GM12878 (cell line): ENCODE data around the gene FLYWCH2. TPM values are rescaled to one million over a fixed set of nuclear protein-coding genes. Genes with fewer than 3 reads are reported as not detected.

ENCODE experiments used
- ATAC-seq: fragments of 200-7000 bp; cut with Tn5 transposase; 3 replicates; pipeline ENCODE4 v1.9.1; 2020; ENCODE audit warnings: mild to moderate bottlenecking, moderate library complexity
- BruUV-seq: library from RNA; stranded (reverse); fragments of 400-500 nt; replicated peaks from 2 replicates; lab custom pipeline; 2021; lab: Mats Ljungman, UMichigan
- CTCF ChIA-PET: fragments of 300-600 bp; sonication (Branson Sonifier 250); formaldehyde crosslinking; extraction: SDS; loops from one replicate; lab custom pipeline; 2021; ENCODE audit warnings: inconsistent platforms; lab: Yijun Ruan, JAX
- POLR2A ChIA-PET: fragments of 350-600 bp; formaldehyde crosslinking; extraction: SDS; loops from one replicate; lab custom pipeline; 2021; ENCODE audit warnings: inconsistent platforms; lab: Charles Lee
- RAD21 ChIA-PET: fragments of 300-600 bp; sonication (Branson Sonifier 250); formaldehyde crosslinking; loops from one replicate; lab custom pipeline; 2023; ENCODE audit warnings: antibody characterized with exemption; ENCODE audit not compliant: unreplicated experiment; lab: Charles Lee
- SMC1A ChIA-PET: fragments of 300-600 bp; sonication (Branson Sonifier 250); formaldehyde crosslinking; loops from one replicate; lab custom pipeline; 2023; ENCODE audit not compliant: unreplicated experiment, uncharacterized antibody; lab: Charles Lee
- DNase-seq: peaks from one replicate; pipeline ENCODE4 v3.0.0-alpha.2; 2011; ENCODE audit warnings: low read depth, low spot score
- FAIRE-seq: peaks from 3 replicates; lab custom pipeline; 2011; peaks lifted over from hg19 to GRCh38; lab: Jason Lieb, UNC
- H2AFZ ChIP-seq: 2 replicates; pipeline ENCODE4 v1.6.0; 2011; ENCODE audit warnings: low read depth, low read length, control low read depth; ENCODE audit not compliant: control insufficient read depth
- H3K27ac ChIP-seq: 2 replicates; pipeline ENCODE4 v1.5.1; 2011; ENCODE audit warnings: control low read depth; ENCODE audit not compliant: control insufficient read depth, insufficient read depth
- H3K27me3 ChIP-seq, 2 experiments: replicated peaks in 1 of 2; 2 replicates each; pipeline versions ENCODE4 v1.6.0 to v1.6.1; 2011; ENCODE audit warnings: low read length in 1 of 2; ENCODE audit not compliant: control insufficient read depth in 2 of 2, insufficient read depth in 2 of 2
- H3K36me3 ChIP-seq, 2 experiments: 2 replicates each; pipeline ENCODE4 v1.5.1; 2011; ENCODE audit warnings: low read length in 1 of 2; ENCODE audit not compliant: control insufficient read depth in 2 of 2, insufficient read depth in 2 of 2
- H3K4me1 ChIP-seq: 2 replicates; pipeline ENCODE4 v1.6.1; 2011; ENCODE audit warnings: mild to moderate bottlenecking, low read length, moderate library complexity, mixed read lengths; ENCODE audit not compliant: control insufficient read depth, insufficient read depth
- H3K4me2 ChIP-seq: 2 replicates; pipeline ENCODE4 v1.6.0; 2011; ENCODE audit warnings: control low read depth; ENCODE audit not compliant: control insufficient read depth, insufficient read depth
- H3K4me3 ChIP-seq: fragments of 200-600 bp; sonication (generic); 2 replicates; pipeline ENCODE4 v1.5.1; 2016
- H3K79me2 ChIP-seq: 2 replicates; pipeline ENCODE4 v1.6.0; 2011; ENCODE audit warnings: low read length; ENCODE audit not compliant: control insufficient read depth, insufficient read depth
- H3K9ac ChIP-seq: 2 replicates; pipeline ENCODE4 v1.8.0; 2011; ENCODE audit warnings: low read length, control low read depth, mixed read lengths; ENCODE audit not compliant: control insufficient read depth, insufficient read depth
- H3K9me3 ChIP-seq: replicated peaks from 3 replicates; pipeline ENCODE4 v1.5.1; 2011; ENCODE audit warnings: mild to moderate bottlenecking, low read length; ENCODE audit not compliant: control insufficient read depth, insufficient read depth
- H4K20me1 ChIP-seq: 2 replicates; pipeline ENCODE4 v1.6.0; 2011; ENCODE audit not compliant: control insufficient read depth, insufficient read depth
- BCL11A ChIP-seq: IDR thresholded peaks from 2 replicates; pipeline ENCODE4 v1.6.1; 2011; ENCODE audit warnings: low read depth, low read length
- CBFB ChIP-seq: IDR thresholded peaks from 2 replicates; pipeline ENCODE4 v1.6.1; 2016; ENCODE audit warnings: antibody characterized with exemption, low read depth
- EED ChIP-seq: sonication (generic); IDR thresholded peaks from 2 replicates; pipeline ENCODE4 v1.6.1; 2016; ENCODE audit warnings: antibody characterized with exemption, low read depth
- EZH2 ChIP-seq: IDR thresholded peaks from 2 replicates; pipeline ENCODE4 v1.6.1; 2012; ENCODE audit warnings: low read depth, mild to moderate bottlenecking, control low read depth, inconsistent platforms, low read length, borderline replicate concordance; ENCODE audit not compliant: control insufficient read depth
- HCFC1 ChIP-seq: fragments of 150-350 bp; IDR thresholded peaks from 2 replicates; pipeline ENCODE4 v1.6.1; 2014; ENCODE audit warnings: low read length
- HDAC2 ChIP-seq: fragments of 200-600 bp; sonication (generic); IDR thresholded peaks from 2 replicates; pipeline ENCODE4 v1.6.1; 2017
- HDGF ChIP-seq: fragments of 450-650 bp; IDR thresholded peaks from 2 replicates; pipeline ENCODE4 v1.6.1; 2016; ENCODE audit warnings: antibody characterized with exemption
- IKZF2 ChIP-seq, 2 experiments: fragments of 450-650 bp; IDR thresholded peaks; 2 replicates each; pipeline ENCODE4 v1.6.1; 2017; ENCODE audit warnings: mild to moderate bottlenecking in 2 of 2, moderate library complexity in 2 of 2
- PKNOX1 ChIP-seq: fragments of 450-650 bp; IDR thresholded peaks from 2 replicates; pipeline ENCODE4 v1.6.1; 2016; ENCODE audit warnings: mild to moderate bottlenecking
- POLR2AphosphoS2 ChIP-seq: IDR thresholded peaks from 2 replicates; pipeline ENCODE4 v1.6.1; 2011; ENCODE audit warnings: low read depth, mild to moderate bottlenecking, low read length, improper control_type of control experiment, moderate library complexity
- POU2F2 ChIP-seq: IDR thresholded peaks from 3 replicates; pipeline ENCODE4 v1.6.1; 2011; ENCODE audit warnings: low read depth, mild to moderate bottlenecking, low read length, borderline replicate concordance
- SIX5 ChIP-seq: IDR thresholded peaks from 2 replicates; pipeline ENCODE4 v1.6.1; 2011; ENCODE audit warnings: mild to moderate bottlenecking, low read depth, low read length, moderate library complexity; ENCODE audit not compliant: severe bottlenecking
- USF2 ChIP-seq: IDR thresholded peaks from 2 replicates; pipeline ENCODE4 v1.6.1; 2011; ENCODE audit warnings: low read depth, low read length, improper control_type of control experiment, borderline replicate concordance
- ZBED1 ChIP-seq: IDR thresholded peaks from 2 replicates; pipeline ENCODE4 v1.6.1; 2016; ENCODE audit warnings: borderline replicate concordance
- ZBTB11 ChIP-seq: fragments of 450-650 bp; formaldehyde crosslinking; IDR thresholded peaks from 2 replicates; pipeline ENCODE4 v1.5.0; 2022; ENCODE audit warnings: mild to moderate bottlenecking, missing genetic modification characterization
- ZBTB4 ChIP-seq: fragments of 450-650 bp; formaldehyde crosslinking; IDR thresholded peaks from 2 replicates; pipeline ENCODE4 v1.4.0; 2022; ENCODE audit warnings: mild to moderate bottlenecking, moderate library complexity
- WGBS: methylation state at CpG from one replicate; pipeline ENCODE4 v1.1.6; 2016; ENCODE audit warnings: low lambda C conversion rate; ENCODE audit not compliant: insufficient replicate concordance, insufficient coverage; ENCODE audit errors: missing lambda C conversion rate; 5-methylcytosine and 5-hydroxymethylcytosine counted together
- in situ Hi-C: fragments of 300-500 bp; cut with MboI; formaldehyde crosslinking; loops from 9 replicates; pipeline ENCODE4 v1.14.3; 2018; ENCODE audit warnings: mixed read lengths
- intact Hi-C: fragments of 100-400 bp; cut with micrococcal nuclease; formaldehyde crosslinking; loops from one replicate; pipeline ENCODE4 v1.14.2; 2022; ENCODE audit not compliant: unreplicated experiment
- polyA plus RNA-seq, 11 experiments: library from polyadenylated mRNA; depleted of rRNA in 4 of 11; unstranded in 6 of 11; stranded (reverse) in 5 of 11; fragments of >200 nt; fragmentation: Nextera tagmentation in 4 of 11; fragmentation: Illumina TruSeq in 1 of 11; extraction: Ambion mirVana in 4 of 11; extraction: Trizol in 1 of 11; gene quantifications; 1 replicate in 1 of 11; 2 replicates in 10 of 11; pipeline versions ENCODE4 v1.2.1 to v1.2.3, GENCODE V29; 2011 to 2016; ENCODE audit warnings: inconsistent platforms in 2 of 11, missing spikeins in 2 of 11, low read depth in 1 of 11
- total RNA-seq, 4 experiments: library from RNA; depleted of rRNA in 3 of 4; stranded (reverse); fragments of >200 nt in 3 of 4; fragmentation: Illumina TruSeq in 1 of 4; extraction: Trizol in 1 of 4; gene quantifications; 2 replicates each; pipeline versions ENCODE4 v1.2.1 to v1.2.3, GENCODE V29; 2013 to 2021

FLYWCH2 gene
- total and polyA plus RNA-seq, 10 of the 15 experiments (the other 5 are each of a cell fraction or from before 2014, with no cell fraction given) = 0.27 to 43.1 (median 17.7) TPM

- Histone ChIP-seq H3K79me2 (no peaks in the 10 kb centered on the region), H3K36me3 (peaks cover 0 to 1% of the 10 kb centered on the region in 2 experiments; a peak in 2 of 4 replicates), H4K20me1 (no peaks in the 10 kb centered on the region), H3K27me3 (no peaks in the 10 kb centered on the region), H3K4me1 (no peaks in the 10 kb centered on the region), H3K27ac (no peak overlapping the region), H3K4me3 (no peak overlapping the region), H3K9ac (no peak overlapping the region), H2AFZ (no peak overlapping the region), H3K4me2 (no peak overlapping the region), H3K9me3 (no peaks in the 10 kb centered on the region)
- ATAC-seq = no peak
- ChIA-PET CTCF (interaction anchor here (0.7 to 1.8 kb wide), 4 partner anchors 7 to 85 kb away, joined by 3 to 5 read pairs (median 4); no protein-coding TSS in a partner anchor), SMC1A (interaction anchor here (1.0 to 1.6 kb wide), 3 partner anchors 16 to 55 kb away, joined by 3 to 4 read pairs (median 3); partner anchors contain the start of gene FLYWCH2), POLR2A (no interaction called here), RAD21 (interaction anchor here (0.7 to 1.0 kb wide), 3 partner anchors 14 to 55 kb away, joined by 3 read pairs; no protein-coding TSS in a partner anchor)
- WGBS = 93% methylated on average over 14 of the region's 14 CpGs
- intact Hi-C loops (no loop called here), in situ Hi-C loops (no loop called here)
- FAIRE-seq = no peak
- no peak for DNase-seq
- BruUV-seq = no TSS peak
- TF ChIP-seq CBFB = no peak
- no peak for TF ChIP-seq POLR2AphosphoS2
- no peak for TF ChIP-seq HDAC2
- TF ChIP-seq SIX5 = no peak
- TF ChIP-seq PKNOX1 = no peak
- TF ChIP-seq ZBED1 = no peak
- no peak for TF ChIP-seq POU2F2
- no peak for TF ChIP-seq BCL11A
- TF ChIP-seq EED = no peak
- no peak for TF ChIP-seq ZBTB11 (CRISPR knock-in tag)
- TF ChIP-seq HDGF = no peak
- TF ChIP-seq HCFC1 = no peak
- TF ChIP-seq EZH2 = no peak
- TF ChIP-seq USF2 = no peak
- no peak for TF ChIP-seq IKZF2 (IDR thresholded peaks at IDR 0.05)
- no peak for TF ChIP-seq ZBTB4 (CRISPR knock-in tag)
Observed at GRCh38 chr16:2923481-2923880, 40.5 kb downstream of the FLYWCH2 start.
